HepG2 (cell line): ENCODE data around the gene GLB1L3. TPM values are rescaled to one million over a fixed set of nuclear protein-coding genes. Genes with fewer than 3 reads are reported as not detected.

ENCODE experiments used
- ATAC-seq: fragments of 200-7000 bp; cut with Tn5 transposase; 3 replicates; pipeline ENCODE4 v1.9.1; 2020; ENCODE audit warnings: mild to moderate bottlenecking, moderate library complexity
- BruUV-seq: library from RNA; stranded (reverse); fragments of 400-500 nt; replicated peaks from 2 replicates; lab custom pipeline; 2021; lab: Mats Ljungman, UMichigan
- CTCF ChIA-PET: fragments of 300-600 bp; formaldehyde crosslinking; extraction: SDS; loops from one replicate; lab custom pipeline; 2021; ENCODE audit warnings: low total read pairs, inconsistent platforms, low intra/inter-chr PET ratio; lab: Yijun Ruan, JAX
- POLR2A ChIA-PET: fragments of 350-600 bp; sonication (Branson Sonifier 250); formaldehyde crosslinking; loops from one replicate; lab custom pipeline; 2020; ENCODE audit warnings: antibody characterized with exemption, inconsistent platforms; lab: Yijun Ruan, JAX
- DNase-seq: peaks from one replicate; pipeline ENCODE4 v3.0.0-alpha.2; 2015; ENCODE audit warnings: low spot score
- FAIRE-seq: peaks from 3 replicates; lab custom pipeline; 2011; peaks lifted over from hg19 to GRCh38; lab: Jason Lieb, UNC
- H2AFZ ChIP-seq: one replicate; pipeline ENCODE4 v1.6.1; 2011; ENCODE audit warnings: low read length, inconsistent platforms
- H3K27ac ChIP-seq: fragments of 300-600 bp; 3 replicates; pipeline ENCODE4 v1.8.0; 2011; ENCODE audit warnings: mixed run types, mild to moderate bottlenecking, mixed read lengths, low read length, inconsistent platforms; ENCODE audit not compliant: insufficient read depth; ENCODE audit errors: extremely low read length
- H3K27me3 ChIP-seq, 2 experiments: fragments of 200-600 bp in 1 of 2; 2 replicates in 1 of 2; 3 replicates in 1 of 2; pipeline versions ENCODE4 v1.6.0 to v1.8.0; 2011; ENCODE audit warnings: low read length in 2 of 2, mild to moderate bottlenecking in 2 of 2, moderate library complexity in 2 of 2, inconsistent platforms in 1 of 2; ENCODE audit not compliant: insufficient read depth in 2 of 2, control insufficient read depth in 1 of 2
- H3K36me3 ChIP-seq, 2 experiments: fragments of 200-600 bp in 1 of 2; replicated peaks in 1 of 2; 2 replicates in 1 of 2; 3 replicates in 1 of 2; pipeline versions ENCODE4 v1.5.1 to v1.8.0; 2011; ENCODE audit warnings: low read length in 2 of 2, inconsistent platforms in 1 of 2; ENCODE audit not compliant: insufficient read depth in 2 of 2, control insufficient read depth in 1 of 2
- H3K4me1 ChIP-seq: 2 replicates; pipeline ENCODE4 v1.5.1; 2012; ENCODE audit warnings: low read length, inconsistent platforms; ENCODE audit not compliant: insufficient read depth
- H3K4me2 ChIP-seq: 2 replicates; pipeline ENCODE4 v1.6.0; 2011; ENCODE audit warnings: low read depth, low read length, inconsistent platforms
- H3K4me3 ChIP-seq, 3 experiments: fragments of 200-600 bp in 1 of 3; sonication (generic), shearing (Covaris generic) in 1 of 3; replicated peaks in 1 of 3; 2 replicates each; pipeline ENCODE4 v1.5.1; 2011 to 2016; ENCODE audit warnings: low read length in 3 of 3, inconsistent platforms in 2 of 3, low read depth in 2 of 3, mild to moderate bottlenecking in 2 of 3, control low read depth in 1 of 3, mixed read lengths in 1 of 3; ENCODE audit not compliant: insufficient read depth in 1 of 3
- H3K79me2 ChIP-seq: one replicate; pipeline ENCODE4 v1.6.1; 2011; ENCODE audit warnings: low read length, inconsistent platforms; ENCODE audit not compliant: insufficient read depth
- H3K9ac ChIP-seq: 2 replicates; pipeline ENCODE4 v1.6.0; 2011; ENCODE audit warnings: mild to moderate bottlenecking, low read depth, low read length, inconsistent platforms; ENCODE audit not compliant: insufficient read depth
- H3K9me3 ChIP-seq: 2 replicates; pipeline ENCODE4 v1.5.1; 2012; ENCODE audit warnings: mild to moderate bottlenecking, low read length
- H4K20me1 ChIP-seq: 2 replicates; pipeline ENCODE4 v1.6.0; 2011; ENCODE audit warnings: inconsistent platforms, mild to moderate bottlenecking, low read length, moderate library complexity; ENCODE audit not compliant: insufficient read depth
- ARNTL ChIP-seq: sonication (generic); formaldehyde crosslinking; IDR thresholded peaks from 2 replicates; pipeline ENCODE4 v1.4.0; 2020; ENCODE audit warnings: mild to moderate bottlenecking, missing genetic modification reagents
- CBX1 ChIP-seq: IDR thresholded peaks from one replicate; pipeline ENCODE4 v1.6.1; 2016; ENCODE audit warnings: antibody characterized with exemption, low read depth
- MAFG ChIP-seq: sonication (generic); formaldehyde crosslinking; IDR thresholded peaks from 2 replicates; pipeline ENCODE4 v1.5.1; 2020; ENCODE audit warnings: mild to moderate bottlenecking, missing genetic modification reagents
- NR2F6 ChIP-seq, 2 experiments: IDR thresholded peaks; 2 replicates each; pipeline ENCODE4 v1.6.1; 2016; ENCODE audit warnings: antibody characterized with exemption in 1 of 2, mild to moderate bottlenecking in 1 of 2
- SYNCRIP ChIP-seq: fragments of 200-400 bp; formaldehyde crosslinking; IDR thresholded peaks from 2 replicates; pipeline ENCODE4 v1.6.1; 2018; ENCODE audit warnings: mild to moderate bottlenecking, low read depth, low read length; ENCODE audit not compliant: insufficient read depth
- TRIM24 ChIP-seq: sonication (generic); formaldehyde crosslinking; IDR thresholded peaks from 2 replicates; pipeline ENCODE4 v1.8.0; 2022; ENCODE audit warnings: mild to moderate bottlenecking, missing genetic modification reagents
- ZFP82 ChIP-seq: sonication (generic); formaldehyde crosslinking; IDR thresholded peaks from 2 replicates; pipeline ENCODE4 v1.5.1; 2020; ENCODE audit warnings: mild to moderate bottlenecking, missing genetic modification reagents, borderline replicate concordance
- ZNF256 ChIP-seq: sonication (generic); formaldehyde crosslinking; conservative IDR thresholded peaks from 2 replicates; pipeline ENCODE4 v1.4.0; 2020; ENCODE audit warnings: missing genetic modification reagents
- ZNF558 ChIP-seq: sonication (generic); formaldehyde crosslinking; IDR thresholded peaks from 2 replicates; pipeline ENCODE4 v1.9.0; 2022; ENCODE audit warnings: mild to moderate bottlenecking, missing genetic modification reagents, borderline replicate concordance
- ZNF605 ChIP-seq: sonication (generic); formaldehyde crosslinking; IDR thresholded peaks from 2 replicates; pipeline ENCODE4 v1.8.0; 2022; ENCODE audit warnings: mild to moderate bottlenecking, missing genetic modification reagents
- WGBS: methylation state at CpG from one replicate; pipeline ENCODE4 v1.1.6; 2017; ENCODE audit warnings: low lambda C conversion rate; 5-methylcytosine and 5-hydroxymethylcytosine counted together
- in situ Hi-C: cut with HindIII; loops from 2 replicates; pipeline ENCODE4 v1.10.0; 2017; ENCODE audit warnings: low pct_unique_long_range_greater_than_20kb; ENCODE audit not compliant: extremely low pct_ligation_motif_present
- intact Hi-C: fragments of 100-400 bp; cut with micrococcal nuclease; formaldehyde crosslinking; loops from one replicate; pipeline ENCODE4 v1.10.0; 2022; ENCODE audit not compliant: unreplicated experiment
- polyA plus RNA-seq, 8 experiments: library from polyadenylated mRNA; depleted of rRNA in 3 of 8; stranded (reverse) in 7 of 8; unstranded in 1 of 8; fragments of >200 nt; fragmentation: Illumina TruSeq in 4 of 8; extraction: Trizol in 4 of 8; gene quantifications; 2 replicates each; pipeline versions ENCODE4 v1.2.1 to v1.2.3, GENCODE V29; 2011 to 2016; ENCODE audit warnings: low read depth in 4 of 8, missing spikeins in 1 of 8, mixed read lengths in 1 of 8; ENCODE audit not compliant: insufficient read depth in 1 of 8
- total RNA-seq, 5 experiments: library from RNA; depleted of rRNA; stranded (reverse); fragments of >200 nt; fragmentation: Illumina TruSeq; extraction: Trizol; gene quantifications; 2 replicates each; pipeline ENCODE4 v1.2.3, GENCODE V29; 2016; ENCODE audit warnings: low read depth in 1 of 5

GLB1L3 gene
- total and polyA plus RNA-seq, 2 of the 13 experiments (the other 11 are each of a cell fraction or from before 2014, with no cell fraction given) = not detected

DNA sequence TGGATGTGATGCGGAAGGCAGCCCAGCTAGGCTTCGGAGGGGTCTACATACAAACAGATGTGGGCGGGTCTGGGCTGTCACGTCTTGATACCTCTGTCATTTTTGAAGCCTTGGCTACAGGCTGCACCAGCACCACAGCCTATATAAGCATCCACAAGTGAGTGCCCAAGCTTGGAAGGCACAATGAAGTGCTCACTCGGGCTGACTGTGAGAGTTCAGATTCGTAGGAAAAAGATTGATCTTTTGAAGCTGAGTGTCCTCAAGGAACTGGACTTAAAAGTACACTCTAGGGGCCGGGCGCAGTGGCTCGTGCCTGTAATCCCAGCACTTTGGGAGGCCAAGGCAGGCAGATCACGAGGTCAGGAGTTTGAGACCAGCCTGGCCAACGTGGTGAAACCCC, 19.1 kb upstream of the GLB1L3 start:
- no peak overlapping the region for H3K9ac ChIP-seq
- H2AFZ ChIP-seq = no peak overlapping the region
- in situ Hi-C loops = no loop called here
- 92% methylated on average over 11 of the region's 11 CpGs for WGBS
- peaks cover 17% of the 10 kb centered on the region for H3K4me1 ChIP-seq
- intact Hi-C loops = no loop called here
- H3K79me2 ChIP-seq = peaks cover 18% of the 10 kb centered on the region
- H3K36me3 ChIP-seq = peaks cover 8 to 42% of the 10 kb centered on the region in 2 experiments; a peak in 4 of 5 replicates
- DNase-seq = no peak
- no peaks in the 10 kb centered on the region for H3K9me3 ChIP-seq
- H3K4me2 ChIP-seq = no peak overlapping the region
- H4K20me1 ChIP-seq = no peaks in the 10 kb centered on the region
- BruUV-seq = no TSS peak
- ChIA-PET CTCF (no interaction called here), POLR2A (no interaction called here)
- H3K27me3 ChIP-seq = no peaks in the 10 kb centered on the region
- TF ChIP-seq CBX1 (no peak), ZNF256 (CRISPR knock-in tag) (no peak), SYNCRIP (no peak), MAFG (CRISPR knock-in tag) (no peak), ARNTL (CRISPR knock-in tag) (no peak), ZFP82 (CRISPR knock-in tag) (no peak), NR2F6 (IDR thresholded peaks at IDR 0.05) (no peak), NR2F6 (CRISPR knock-in tag; IDR thresholded peaks at IDR 0.05) (no peak), ZNF605 (CRISPR knock-in tag) (no peak), TRIM24 (CRISPR knock-in tag) (no peak)
- FAIRE-seq = no peak
- H3K4me3 ChIP-seq = no peak overlapping the region
- H3K27ac ChIP-seq = no peak overlapping the region
- ATAC-seq = no peak

DNA sequence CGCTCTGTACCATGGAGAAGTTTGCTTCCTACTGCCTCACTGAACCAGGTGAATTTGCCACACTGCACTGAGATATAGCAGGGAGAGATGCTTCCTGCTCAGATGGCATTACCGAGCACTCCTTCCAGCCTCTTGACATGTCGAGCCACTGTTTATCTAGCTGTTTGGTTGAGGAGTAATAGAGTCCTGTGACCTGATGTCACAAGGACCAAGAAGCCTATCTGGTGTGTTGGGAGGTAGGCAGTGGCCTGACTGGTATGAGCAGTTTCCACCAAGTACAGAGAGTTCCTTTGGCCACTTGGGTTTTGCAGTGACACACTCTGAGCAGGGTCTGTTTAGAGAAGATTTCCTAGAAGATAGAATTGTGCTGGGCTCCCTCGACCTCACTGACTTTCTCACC, 17.6 kb upstream of the GLB1L3 start:
- no peaks in the 10 kb centered on the region for H3K27me3 ChIP-seq
- H3K27ac ChIP-seq = no peak overlapping the region
- H2AFZ ChIP-seq = no peak overlapping the region
- no peak for FAIRE-seq
- WGBS = 87% methylated on average over 3 of the region's 4 CpGs
- peaks cover 13% of the 10 kb centered on the region for H3K4me1 ChIP-seq
- BruUV-seq = no TSS peak
- H3K4me3 ChIP-seq = no peak overlapping the region
- in situ Hi-C loops (no loop called here), intact Hi-C loops (no loop called here)
- no peak overlapping the region for H3K4me2 ChIP-seq
- peaks cover 10 to 52% of the 10 kb centered on the region in 2 experiments; a peak in 4 of 5 replicates for H3K36me3 ChIP-seq
- ChIA-PET CTCF (no interaction called here), POLR2A (no interaction called here)
- DNase-seq = no peak
- H3K9me3 ChIP-seq = no peaks in the 10 kb centered on the region
- no peak for ATAC-seq
- peaks cover 10% of the 10 kb centered on the region for H3K79me2 ChIP-seq
- no peak overlapping the region for H3K9ac ChIP-seq
- no peak for TF ChIP-seq ZNF558
- no peaks in the 10 kb centered on the region for H4K20me1 ChIP-seq
